ENCODE data around the gene NFS1. TPM values are rescaled to one million over a fixed set of nuclear protein-coding genes. Genes with fewer than 3 reads are reported as not detected.
"Not testable (repeated sequence)": the region's sequence is repeated elsewhere in the genome, so short reads cannot be mapped to it uniquely, and the experiment has no call there.

Gene NFS1
- 13.3 and 24.7 TPM in 2 replicates for total RNA-seq (2014; rRNA removed; shearing (Covaris generic))

DNA sequence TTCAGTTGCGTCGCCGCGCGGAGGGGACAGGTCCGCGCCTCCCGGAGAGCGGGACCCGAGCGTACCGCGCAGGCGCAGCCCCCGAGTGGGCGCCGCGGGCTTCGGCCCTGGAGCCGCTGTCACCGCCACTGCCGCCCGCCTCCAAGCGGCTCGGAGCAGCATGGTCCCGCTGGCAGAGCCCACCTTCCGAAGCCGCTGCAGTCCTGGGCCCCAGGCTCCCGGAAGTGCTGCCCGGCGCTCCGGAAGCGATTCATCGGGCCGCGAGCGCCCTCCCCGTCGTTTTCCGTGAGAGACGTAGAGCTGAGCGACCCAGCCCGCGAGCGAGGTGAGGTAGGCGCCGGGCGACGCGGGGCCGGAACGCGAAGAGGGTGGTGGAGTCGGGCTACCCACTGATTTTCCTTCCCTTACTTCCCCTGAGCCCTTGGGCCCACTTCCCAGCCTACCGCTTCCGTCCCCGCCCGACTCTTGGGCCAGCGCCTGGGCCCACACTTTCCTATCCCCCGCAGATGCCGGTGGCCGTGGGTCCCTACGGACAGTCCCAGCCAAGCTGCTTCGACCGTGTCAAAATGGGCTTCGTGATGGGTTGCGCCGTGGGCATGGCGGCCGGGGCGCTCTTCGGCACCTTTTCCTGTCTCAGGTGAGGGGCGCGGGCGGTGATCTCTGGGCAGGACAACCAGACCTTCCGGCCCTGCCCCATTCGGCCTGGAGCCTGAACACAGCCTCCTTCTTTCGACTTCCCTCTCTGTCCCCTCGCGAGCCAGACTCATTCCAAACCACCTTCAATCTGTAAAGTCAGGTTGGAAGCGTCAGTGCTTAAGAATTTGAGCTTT lies at the start of gene NFS1, which contains the start of gene ROMO1:
Gene NFS1, minus strand, starts transcription at position 226 of the 830 bp plus-strand sequence. Its CDS starts 64 bp downstream, at position 162.
Gene ROMO1, plus strand, starts transcription at position 279 of the 830 bp plus-strand sequence. Its CDS starts 228 bp downstream, at position 507.
- no peaks in the 10 kb centered on the region for H3K27me3 ChIP-seq (replicated peaks)
- H3K4me1 ChIP-seq (replicated peaks) = peaks cover 16% of the 10 kb centered on the region
- peak; percentile 85 to 88 for DNase-seq (ENCODE audit: low read depth in 1 of 2, low spot score in 2 of 2)
- H3K4me3 ChIP-seq = peak within 1 kb of the TSS; percentile 77
- peaks cover 59% of the 10 kb centered on the region for H3K36me3 ChIP-seq
- H3K27ac ChIP-seq = peak within 1 kb of the TSS; percentile 54
- H3K9me3 ChIP-seq (replicated peaks) = no peaks in the 10 kb centered on the region

DNA sequence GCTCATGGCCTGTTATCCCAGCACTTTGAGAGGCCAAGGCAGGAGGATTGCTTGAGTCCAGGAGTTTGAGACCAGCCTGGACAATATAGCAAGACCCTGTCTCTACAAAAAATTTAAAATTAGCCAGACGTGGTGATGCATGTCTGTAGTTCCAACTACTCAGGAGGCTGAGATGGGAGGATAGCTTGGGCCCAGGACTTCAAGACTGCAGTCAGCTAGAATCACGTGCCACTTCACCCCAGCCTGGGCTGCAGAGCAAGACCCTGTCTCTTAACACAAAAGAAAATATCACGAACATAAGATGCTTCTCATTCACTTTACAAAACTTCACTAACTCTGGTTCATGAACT lies 45.3 kb upstream of the NFS1 start:
- H3K9me3 ChIP-seq (replicated peaks); H3K27ac ChIP-seq; H3K4me3 ChIP-seq; DNase-seq (ENCODE audit: low read depth in 1 of 2, low spot score in 2 of 2); H3K27me3 ChIP-seq (replicated peaks): not testable (repeated sequence)
- peaks cover 26% of the 10 kb centered on the region for H3K36me3 ChIP-seq
- peaks cover 12% of the 10 kb centered on the region for H3K4me1 ChIP-seq (replicated peaks)

DNA sequence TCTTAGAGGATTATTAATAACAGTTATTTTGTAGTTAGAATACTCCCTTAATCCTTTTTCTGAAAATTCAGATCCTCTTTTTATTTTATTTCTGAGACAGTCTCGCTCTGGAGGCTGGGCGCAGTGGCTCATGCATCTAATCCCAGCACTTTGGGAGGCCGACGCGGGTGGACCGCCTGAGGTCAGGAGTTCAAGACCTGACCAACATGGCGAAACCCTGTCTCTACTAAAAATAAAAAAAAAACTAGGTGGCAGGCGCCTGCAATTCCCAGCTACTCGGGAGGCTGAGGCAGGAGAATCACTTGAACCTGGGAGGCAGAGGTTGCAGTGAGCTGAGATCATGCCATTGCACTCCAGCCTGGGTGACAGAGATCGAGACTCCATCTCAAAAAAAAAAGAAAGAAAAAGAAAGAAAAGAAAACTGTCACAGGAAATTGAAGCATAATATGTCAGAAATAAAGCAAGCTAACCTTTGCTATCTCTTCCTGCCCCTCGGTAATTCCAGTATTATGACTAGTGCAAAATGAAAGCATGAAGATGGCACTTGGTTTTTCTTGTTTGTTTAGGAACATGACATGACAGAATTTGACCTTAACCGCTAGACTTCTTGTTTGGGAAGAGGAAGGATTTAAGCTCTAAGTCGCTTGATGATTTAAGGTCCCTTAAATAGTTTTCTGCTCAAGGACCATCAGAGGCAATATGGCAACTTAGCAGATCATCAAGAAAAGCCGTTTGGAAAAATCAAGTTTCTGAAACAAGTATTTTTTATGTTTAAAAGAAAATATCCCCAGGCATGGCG lies 44.7 kb upstream of the NFS1 start:
- Histone ChIP-seq H3K36me3 (peaks cover 31% of the 10 kb centered on the region), H3K4me3 (no peak overlapping the region), H3K9me3 (replicated peaks) (no peaks in the 10 kb centered on the region), H3K4me1 (replicated peaks) (peaks cover 12% of the 10 kb centered on the region), H3K27ac (0 out of 2 replicates have a peak overlapping the region, but pooled peaks have one; percentile 10), H3K27me3 (replicated peaks) (no peaks in the 10 kb centered on the region)
- no peak for DNase-seq (ENCODE audit: low read depth in 1 of 2, low spot score in 2 of 2)

DNA sequence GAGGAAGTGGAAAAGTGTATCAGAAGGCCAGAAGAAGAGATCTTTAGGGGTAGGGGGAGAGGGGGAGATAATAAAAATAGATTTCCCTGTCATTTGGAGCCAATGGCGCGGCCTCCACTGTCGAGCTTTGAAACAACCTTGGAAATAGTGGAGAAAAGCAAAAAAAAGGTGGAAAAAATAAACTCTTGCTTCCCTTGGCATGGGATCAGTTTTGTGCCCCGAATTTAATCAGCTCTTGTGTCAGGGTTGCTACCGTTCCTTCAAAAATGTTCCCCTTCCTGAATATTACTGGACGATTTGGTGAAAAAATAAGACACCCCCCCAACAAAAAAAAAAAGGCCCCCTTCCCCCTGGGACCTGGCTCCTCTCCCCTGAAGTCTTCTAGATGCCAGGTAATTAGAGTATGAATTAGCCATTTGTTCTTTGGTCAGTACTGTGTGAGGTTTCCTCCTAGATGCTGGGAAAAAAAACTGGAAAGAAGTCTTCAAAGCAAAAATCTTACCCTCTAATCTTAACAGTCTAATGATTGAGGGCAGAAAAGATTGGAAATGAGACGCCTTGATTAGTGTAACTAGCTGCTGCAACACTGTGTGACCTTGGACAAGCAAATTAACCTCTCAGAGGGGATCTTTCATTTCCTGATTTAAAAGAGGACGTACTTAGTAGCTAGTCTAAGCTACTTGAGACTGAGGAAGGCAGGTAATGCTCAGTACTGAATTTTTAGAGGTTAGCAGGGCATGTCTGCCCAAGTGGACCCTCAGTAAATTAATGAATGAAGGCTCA lies 43.8 kb upstream of the NFS1 start:
- peaks cover 41% of the 10 kb centered on the region for H3K36me3 ChIP-seq
- DNase-seq (ENCODE audit: low read depth in 1 of 2, low spot score in 2 of 2) = peak in 1 of 2 experiments; percentile 42
- no peaks in the 10 kb centered on the region for H3K9me3 ChIP-seq (replicated peaks)

DNA sequence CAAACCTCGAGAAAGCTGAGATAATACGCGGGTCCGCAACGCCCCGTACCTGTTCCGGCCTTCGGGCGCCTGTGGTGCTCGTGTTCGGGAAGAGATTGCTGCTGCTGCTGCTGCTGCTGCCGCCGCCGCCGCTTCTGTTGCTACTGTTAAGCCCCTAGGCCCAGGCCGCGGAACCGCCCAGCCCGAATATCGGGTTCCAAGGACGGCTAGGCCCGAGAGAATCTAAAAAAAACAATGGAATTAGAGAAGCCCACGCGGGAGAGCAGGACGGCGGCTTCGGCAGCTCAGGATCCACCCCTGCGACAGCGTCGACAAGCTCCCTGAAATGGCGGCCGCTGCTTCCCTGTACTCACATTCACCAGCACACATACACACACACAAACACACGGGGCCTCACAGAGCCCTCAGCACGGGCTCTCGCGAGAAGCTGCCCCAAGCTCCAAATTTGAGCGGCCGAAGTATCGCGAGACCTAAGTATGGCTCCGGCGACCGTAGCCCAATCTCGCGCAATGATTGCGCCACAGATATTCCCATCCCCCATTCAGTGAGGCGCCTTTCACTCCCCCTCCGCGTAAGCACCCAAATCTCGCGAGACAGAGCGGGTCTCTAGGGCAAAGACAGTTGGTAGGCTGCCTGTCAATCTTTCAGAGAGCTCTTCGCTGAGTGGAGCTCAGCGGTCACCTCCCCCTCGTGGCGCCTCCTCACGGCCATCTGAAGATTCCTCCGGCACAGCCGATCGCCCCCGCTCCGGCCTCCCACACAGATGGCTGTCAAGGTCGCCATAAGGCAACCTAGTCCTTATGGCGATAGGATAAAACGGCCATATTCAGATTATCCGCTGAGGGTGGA lies 43.0 kb upstream of the NFS1 start, which contains the start of gene RBM39:
Gene RBM39, minus strand, starts transcription at position 369 of the 849 bp plus-strand sequence. CDS start 1,386 bp downstream, outside the sequence.
- DNase-seq (ENCODE audit: low read depth in 1 of 2, low spot score in 2 of 2) = peak; percentile 100
- peaks cover 49% of the 10 kb centered on the region for H3K36me3 ChIP-seq
- H3K27me3 ChIP-seq (replicated peaks) = no peaks in the 10 kb centered on the region
- H3K9me3 ChIP-seq (replicated peaks) = no peaks in the 10 kb centered on the region
- peak within 1 kb of the TSS; percentile 99 for H3K27ac ChIP-seq
- H3K4me1 ChIP-seq (replicated peaks) = peaks cover 12% of the 10 kb centered on the region
- H3K4me3 ChIP-seq = peak within 1 kb of the TSS; percentile 78

More for the DNA sequence above, 43.8 kb upstream of the NFS1 start:
- H3K27me3 ChIP-seq (replicated peaks) = no peaks in the 10 kb centered on the region
- peak overlapping the region; percentile 88 for H3K27ac ChIP-seq
- peaks cover 12% of the 10 kb centered on the region for H3K4me1 ChIP-seq (replicated peaks)
- peak overlapping the region; percentile 78 for H3K4me3 ChIP-seq

DNA sequence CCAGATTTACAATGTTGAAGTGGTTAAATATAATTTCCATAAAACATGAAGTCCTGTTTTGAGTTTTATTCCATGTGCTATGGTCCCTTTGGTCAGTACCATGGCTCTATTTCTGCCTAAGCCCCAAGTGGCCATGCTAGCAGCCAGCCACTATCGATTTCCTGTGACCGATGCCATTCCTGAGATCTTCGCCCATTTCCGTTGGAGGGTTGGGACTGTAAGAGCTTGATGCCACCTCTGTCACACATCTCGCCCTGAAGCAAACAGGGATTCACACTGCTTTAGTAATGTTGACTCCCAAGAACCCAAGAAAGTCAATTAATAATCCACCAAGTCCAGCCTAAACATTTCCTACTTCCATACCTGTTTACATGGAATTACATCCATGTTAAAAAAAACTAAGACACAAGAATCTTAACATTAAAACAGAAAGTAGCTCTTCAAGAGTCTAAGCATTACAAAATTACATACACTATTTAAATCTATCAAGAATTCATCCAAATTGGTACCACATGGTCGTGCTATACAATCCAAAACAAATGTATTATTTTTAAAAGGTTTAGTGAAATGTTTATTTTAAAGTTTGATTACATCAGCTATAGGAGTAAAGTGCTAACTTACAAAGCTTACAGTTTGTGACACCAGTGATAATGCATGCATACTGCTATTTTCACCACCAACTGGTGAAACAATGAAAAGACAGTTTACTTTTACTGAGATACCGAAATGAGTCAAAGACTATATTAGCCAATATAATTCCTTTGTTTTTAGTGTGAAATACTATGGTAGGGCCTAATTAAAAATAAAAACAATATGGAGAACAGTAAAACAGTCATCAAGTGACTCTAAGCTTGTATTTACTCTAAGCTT lies 40.4 kb upstream of the NFS1 start:
- Histone ChIP-seq H3K4me3 (no peak overlapping the region), H3K4me1 (replicated peaks) (peaks cover 12% of the 10 kb centered on the region), H3K27ac (no peak overlapping the region), H3K36me3 (peaks cover 75% of the 10 kb centered on the region), H3K9me3 (replicated peaks) (no peaks in the 10 kb centered on the region), H3K27me3 (replicated peaks) (no peaks in the 10 kb centered on the region)
- no peak for DNase-seq (ENCODE audit: low read depth in 1 of 2, low spot score in 2 of 2)

DNA sequence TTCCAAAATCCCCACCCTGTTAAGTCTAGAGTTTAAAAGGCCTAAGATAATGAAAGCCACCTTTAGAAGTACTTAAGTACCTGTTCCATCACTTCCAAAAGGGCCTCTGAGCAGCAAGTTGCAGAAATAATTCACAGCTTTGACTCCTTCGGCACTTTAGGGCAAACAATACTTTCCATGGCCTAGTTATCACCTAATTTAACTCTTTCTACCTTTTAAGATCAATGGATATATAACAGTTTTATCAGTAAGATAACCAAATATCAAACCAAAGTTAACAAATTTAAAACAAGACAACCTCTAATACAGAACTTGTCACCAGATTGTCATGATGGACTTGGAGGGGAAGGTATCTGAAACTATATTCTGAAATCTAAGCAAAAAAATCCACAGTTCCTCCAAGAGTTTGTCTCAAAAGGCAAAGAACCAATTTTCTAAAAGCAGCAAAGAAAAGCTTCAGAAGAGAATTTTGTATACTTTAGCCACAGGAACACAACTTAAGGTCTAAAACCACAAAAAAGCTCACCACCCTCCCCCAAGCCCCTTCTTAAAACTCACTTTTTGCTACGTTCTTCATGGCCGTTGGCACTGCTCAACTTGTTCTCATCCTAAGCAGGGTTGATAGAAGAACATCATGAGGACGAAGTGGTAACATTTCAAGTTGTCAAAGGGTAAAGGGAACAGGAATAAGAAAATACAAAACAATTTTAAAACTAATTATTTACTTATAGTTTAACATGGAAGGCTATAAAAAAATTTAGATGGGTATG lies 39.4 kb upstream of the NFS1 start:
- H3K27me3 ChIP-seq (replicated peaks) = no peaks in the 10 kb centered on the region
- no peak overlapping the region for H3K27ac ChIP-seq
- no peak overlapping the region for H3K4me3 ChIP-seq
- DNase-seq (ENCODE audit: low read depth in 1 of 2, low spot score in 2 of 2) = no peak
- no peaks in the 10 kb centered on the region for H3K9me3 ChIP-seq (replicated peaks)
- H3K4me1 ChIP-seq (replicated peaks) = peaks cover 12% of the 10 kb centered on the region
- peaks cover 84% of the 10 kb centered on the region for H3K36me3 ChIP-seq

DNA sequence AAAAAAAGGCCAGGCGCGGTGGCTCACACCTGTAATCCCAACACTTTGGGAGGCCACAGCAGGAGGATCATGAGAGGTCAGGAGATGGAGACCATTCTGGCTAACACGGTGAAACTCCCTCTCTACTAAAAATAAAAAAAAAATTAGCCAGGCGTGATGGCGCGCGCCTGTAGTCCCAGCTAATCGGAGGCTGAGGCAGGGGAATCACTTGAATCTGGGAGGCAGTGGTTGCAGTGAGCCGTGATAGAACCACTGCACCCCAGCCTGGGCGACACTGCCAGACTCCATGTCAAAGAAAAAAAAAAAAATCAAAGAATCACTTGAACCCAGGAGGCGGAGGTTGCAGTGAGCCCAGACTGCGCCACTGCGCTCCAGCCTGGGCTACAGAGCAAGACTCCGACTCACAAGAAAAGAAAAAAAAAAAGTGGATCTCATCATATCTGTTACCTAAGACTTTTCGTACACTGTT lies 38.7 kb upstream of the NFS1 start:
- H3K4me1 ChIP-seq (replicated peaks) = peaks cover 5% of the 10 kb centered on the region; the same call in 1 of the 2 replicates
- no peak for DNase-seq (ENCODE audit: low read depth in 1 of 2, low spot score in 2 of 2)
- H3K36me3 ChIP-seq = peaks cover 91% of the 10 kb centered on the region
- H3K9me3 ChIP-seq (replicated peaks) = no peaks in the 10 kb centered on the region
- H3K27me3 ChIP-seq (replicated peaks) = no peaks in the 10 kb centered on the region
- H3K4me3 ChIP-seq = no peak overlapping the region
- no peak overlapping the region for H3K27ac ChIP-seq

DNA sequence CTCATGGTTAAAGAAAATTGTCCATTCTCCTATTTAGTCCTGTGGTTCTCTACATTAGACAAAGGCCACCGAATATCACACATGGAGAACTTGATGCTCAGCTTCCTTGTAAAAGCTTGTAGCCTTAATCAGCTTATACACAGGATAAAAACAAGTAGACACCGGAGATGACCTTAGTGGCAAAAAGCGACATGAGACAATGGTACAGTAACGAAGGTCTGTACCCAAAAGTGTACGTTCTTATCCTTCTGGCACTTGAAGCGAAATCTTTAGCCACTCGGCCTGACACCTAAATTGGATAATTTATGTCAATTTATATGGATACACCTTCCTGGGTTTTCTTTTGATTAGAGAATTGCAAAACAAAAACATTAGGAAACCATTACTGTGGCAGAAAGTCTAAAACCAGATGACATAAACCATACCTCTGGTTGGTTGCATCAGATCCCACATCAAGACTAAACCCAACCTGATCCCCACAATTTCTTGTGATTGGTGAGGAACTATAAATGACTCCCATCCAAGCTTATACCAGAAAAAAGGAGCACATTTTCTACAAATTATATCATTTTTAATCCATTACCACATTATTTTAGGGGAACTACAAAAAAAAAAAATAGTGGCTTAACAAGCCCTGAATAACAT lies 36.8 kb upstream of the NFS1 start:
- peaks cover 5% of the 10 kb centered on the region; the same call in 1 of the 2 replicates for H3K4me1 ChIP-seq (replicated peaks)
- no peak overlapping the region for H3K27ac ChIP-seq
- no peaks in the 10 kb centered on the region for H3K27me3 ChIP-seq (replicated peaks)
- no peak overlapping the region for H3K4me3 ChIP-seq
- no peak for DNase-seq (ENCODE audit: low read depth in 1 of 2, low spot score in 2 of 2)
- H3K9me3 ChIP-seq (replicated peaks) = no peaks in the 10 kb centered on the region
- H3K36me3 ChIP-seq = peaks cover 100% of the 10 kb centered on the region

DNA sequence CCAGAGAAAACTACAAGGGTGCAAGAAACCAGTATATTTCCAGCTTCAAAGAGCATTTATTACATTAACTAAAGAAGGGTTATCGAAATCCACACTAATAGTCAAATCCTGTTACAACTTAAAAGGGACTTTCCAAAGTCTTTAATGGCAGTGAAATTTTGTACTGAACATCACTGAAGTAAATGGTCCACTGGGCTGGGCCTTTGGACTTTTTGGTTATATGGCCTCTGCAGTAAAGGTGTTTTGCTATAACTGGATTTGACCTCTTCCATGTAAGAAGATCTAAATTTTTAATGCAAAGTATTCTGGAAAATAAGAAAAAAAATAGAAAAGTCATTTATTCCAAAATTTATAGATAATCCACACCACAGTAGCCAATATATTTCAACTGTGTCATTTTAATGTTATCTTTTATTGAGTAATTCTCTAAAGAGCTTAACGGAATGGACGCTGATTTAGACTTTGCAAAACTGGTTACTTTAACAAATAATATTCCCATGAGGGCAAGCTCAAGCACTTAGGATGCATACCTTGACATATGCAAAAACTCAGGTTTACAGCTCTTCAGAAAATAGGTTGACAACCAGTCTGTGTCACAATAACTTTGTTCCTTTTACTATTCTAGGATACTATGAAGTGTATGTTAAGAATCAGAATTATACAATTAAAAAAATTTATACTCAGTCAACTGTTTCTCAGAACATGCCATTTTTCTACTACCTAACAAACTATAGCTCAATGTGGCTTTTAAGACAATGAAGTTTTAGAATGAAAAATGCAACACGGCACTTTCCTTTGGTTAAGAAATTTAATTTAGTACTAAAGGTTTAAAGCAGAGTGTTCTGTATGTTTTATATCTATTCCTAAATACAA lies 35.9 kb upstream of the NFS1 start:
- no peak for DNase-seq (ENCODE audit: low read depth in 1 of 2, low spot score in 2 of 2)
- Histone ChIP-seq H3K27ac (no peak overlapping the region), H3K4me3 (no peak overlapping the region), H3K36me3 (peaks cover 100% of the 10 kb centered on the region), H3K4me1 (replicated peaks) (no peaks in the 10 kb centered on the region), H3K9me3 (replicated peaks) (no peaks in the 10 kb centered on the region), H3K27me3 (replicated peaks) (no peaks in the 10 kb centered on the region)
